HEK293 (cell line): ENCODE measurements around the gene PAQR7.

ENCODE experiments used
- CTCF ChIP-seq: fragments of 450-650 bp; formaldehyde crosslinking; IDR thresholded peaks from 2 replicates; pipeline ENCODE4 v1.5.1; 2016; ENCODE audit warnings: missing biosample characterization, missing genetic modification characterization
- PATZ1 ChIP-seq: fragments of 450-650 bp; formaldehyde crosslinking; IDR thresholded peaks from 2 replicates; pipeline ENCODE4 v1.5.1; 2016; ENCODE audit warnings: missing biosample characterization, missing genetic modification characterization
- PBX3 ChIP-seq: sonication (generic); formaldehyde crosslinking; IDR thresholded peaks from 2 replicates; pipeline ENCODE4 v1.8.1; 2022; ENCODE audit warnings: mild to moderate bottlenecking, moderate library complexity, missing genetic modification reagents
- WT1 ChIP-seq: fragments of 450-650 bp; formaldehyde crosslinking; IDR thresholded peaks from 2 replicates; pipeline ENCODE4 v1.5.1; 2016; ENCODE audit warnings: missing biosample characterization, missing genetic modification characterization
- ZBTB26 ChIP-seq: fragments of 450-650 bp; formaldehyde crosslinking; optimal IDR thresholded peaks from 2 replicates; pipeline ENCODE3; 2016; ENCODE audit warnings: missing biosample characterization, mild to moderate bottlenecking, missing genetic modification characterization
- ZFP3 ChIP-seq: fragments of 450-650 bp; formaldehyde crosslinking; IDR thresholded peaks from 2 replicates; pipeline ENCODE4 v1.5.1; 2016; ENCODE audit warnings: low read depth, missing biosample characterization, missing genetic modification characterization
- ZNF133 ChIP-seq: fragments of 450-650 bp; formaldehyde crosslinking; IDR thresholded peaks from 2 replicates; pipeline ENCODE4 v1.5.1; 2016; ENCODE audit warnings: missing biosample characterization, missing genetic modification characterization
- ZNF169 ChIP-seq: fragments of 450-650 bp; formaldehyde crosslinking; IDR thresholded peaks from 2 replicates; pipeline ENCODE4 v1.5.1; 2016; ENCODE audit warnings: missing biosample characterization, missing genetic modification characterization
- ZNF175 ChIP-seq: fragments of 450-650 bp; formaldehyde crosslinking; IDR thresholded peaks from 2 replicates; pipeline ENCODE4 v1.5.1; 2016; ENCODE audit warnings: missing biosample characterization, missing genetic modification characterization
- ZNF571 ChIP-seq: fragments of 450-650 bp; formaldehyde crosslinking; IDR thresholded peaks from 2 replicates; pipeline ENCODE4 v1.5.0; 2017; ENCODE audit warnings: missing biosample characterization, missing genetic modification characterization
- ZNF701 ChIP-seq: fragments of 450-650 bp; formaldehyde crosslinking; IDR thresholded peaks from 2 replicates; pipeline ENCODE4 v1.5.1; 2016; ENCODE audit warnings: missing biosample characterization, missing genetic modification characterization

DNA sequence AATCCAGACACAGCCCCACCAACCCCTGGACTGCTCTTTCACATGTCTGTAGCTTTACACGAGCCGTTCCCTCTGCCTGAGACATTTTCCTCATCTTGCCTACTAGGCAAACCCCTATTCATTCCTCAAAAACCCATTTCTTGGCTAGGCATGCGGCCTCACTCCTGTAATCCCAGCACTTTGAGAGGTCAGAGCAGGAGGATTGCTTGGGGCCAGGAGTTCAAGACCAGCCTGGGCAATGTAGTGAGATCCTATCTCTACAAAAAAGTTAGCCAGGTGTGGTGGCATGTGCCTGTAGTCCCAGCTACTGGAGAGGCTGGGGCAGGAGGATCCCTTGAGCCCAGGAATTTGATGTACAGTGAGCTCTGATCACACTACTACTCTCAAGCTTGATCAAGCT lies 11.1 kb downstream of the PAQR7 start:
- TF ChIP-seq ZFP3 (tag by site-specific recombination) (no peak), WT1 (tag by site-specific recombination) (no peak), CTCF (tag by site-specific recombination) (no peak), PATZ1 (tag by site-specific recombination) (no peak), ZNF701 (tag by site-specific recombination) (no peak), ZNF133 (tag by site-specific recombination) (no peak), ZNF571 (no peak), ZBTB26 (no peak), PBX3 (CRISPR knock-in tag) (no peak), ZNF169 (tag by site-specific recombination) (no peak), ZNF175 (tag by site-specific recombination) (no peak)
